H1 (cell line): ENCODE results near the gene PPWD1. TPM values are rescaled to one million over a fixed set of nuclear protein-coding genes. Genes with fewer than 3 reads are reported as not detected.

Experiments
- CTCF ChIA-PET: fragments of 300-600 bp; sonication (Branson Sonifier 250); formaldehyde crosslinking; loops from one replicate; lab custom pipeline; 2021; ENCODE audit not compliant: partially characterized antibody; lab: Charles Lee
- POLR2A ChIA-PET: fragments of 300-600 bp; sonication (Branson Sonifier 250); formaldehyde crosslinking; loops from one replicate; lab custom pipeline; 2021; ENCODE audit warnings: inconsistent platforms; ENCODE audit not compliant: partially characterized antibody; lab: Charles Lee
- DNase-seq, 2 experiments: peaks; one replicate each; pipeline versions ENCODE4 v3.0.0 to v3.0.0-alpha.2; 2010 to 2022; ENCODE audit warnings: low spot score in 2 of 2, low read depth in 1 of 2, mixed read lengths in 1 of 2
- FAIRE-seq: peaks from 2 replicates; lab custom pipeline; 2011; peaks lifted over from hg19 to GRCh38; lab: Jason Lieb, UNC
- H2AFZ ChIP-seq: 2 replicates; pipeline ENCODE4 v1.8.1; 2012; ENCODE audit warnings: low read length, inconsistent platforms
- H2AK5ac ChIP-seq: 2 replicates; pipeline ENCODE4 v1.6.1; 2013; ENCODE audit warnings: low read depth, low read length
- H2BK120ac ChIP-seq: replicated peaks from 2 replicates; pipeline ENCODE3; 2013; ENCODE audit warnings: low read depth, low read length, inconsistent platforms
- H2BK12ac ChIP-seq: 2 replicates; pipeline ENCODE4 v1.6.1; 2013; ENCODE audit warnings: low read depth, low read length
- H2BK15ac ChIP-seq: 2 replicates; pipeline ENCODE4 v1.6.1; 2013; ENCODE audit warnings: low read length
- H2BK20ac ChIP-seq: 2 replicates; pipeline ENCODE4 v1.6.1; 2013; ENCODE audit warnings: low read length
- H2BK5ac ChIP-seq: 2 replicates; pipeline ENCODE4 v1.6.1; 2013; ENCODE audit warnings: low read depth, low read length
- H3K14ac ChIP-seq: 2 replicates; pipeline ENCODE4 v1.6.1; 2013; ENCODE audit warnings: inconsistent platforms; ENCODE audit not compliant: insufficient read length
- H3K18ac ChIP-seq: 2 replicates; pipeline ENCODE4 v1.6.1; 2013; ENCODE audit warnings: low read length; ENCODE audit errors: extremely low read depth
- H3K23ac ChIP-seq: 2 replicates; pipeline ENCODE4 v1.6.1; 2013; ENCODE audit warnings: inconsistent platforms; ENCODE audit not compliant: insufficient read length
- H3K23me2 ChIP-seq: 2 replicates; pipeline ENCODE4 v1.6.1; 2013; ENCODE audit warnings: low read depth, low read length
- H3K27ac ChIP-seq: 2 replicates; pipeline ENCODE4 v1.6.1; 2011; ENCODE audit warnings: low read depth, low read length, inconsistent platforms
- H3K27me3 ChIP-seq, 4 experiments: replicated peaks in 1 of 4; 1 replicate in 1 of 4; 2 replicates in 3 of 4; pipeline versions ENCODE4 v1.6.1 to v1.8.1; 2011 to 2013; ENCODE audit warnings: low read length in 3 of 4, mild to moderate bottlenecking in 3 of 4, inconsistent platforms in 2 of 4, mixed read lengths in 2 of 4, moderate library complexity in 1 of 4; ENCODE audit not compliant: control insufficient read depth in 3 of 4, insufficient read depth in 3 of 4; ENCODE audit errors: extremely low read depth in 1 of 4
- H3K36me3 ChIP-seq, 4 experiments: 2 replicates each; pipeline versions ENCODE4 v1.6.1 to v1.8.1; 2011 to 2013; ENCODE audit warnings: mild to moderate bottlenecking in 4 of 4, low read length in 3 of 4, moderate library complexity in 2 of 4, control low read depth in 1 of 4, inconsistent platforms in 1 of 4; ENCODE audit not compliant: insufficient read depth in 4 of 4, control insufficient read depth in 2 of 4
- H3K4ac ChIP-seq: replicated peaks from 2 replicates; pipeline ENCODE3; 2013; ENCODE audit warnings: low read length, low read depth, mixed read lengths, inconsistent platforms; ENCODE audit not compliant: insufficient read length
- H3K4me1 ChIP-seq, 4 experiments: replicated peaks in 1 of 4; 1 replicate in 1 of 4; 2 replicates in 3 of 4; pipeline versions ENCODE4 v1.6.1 to v1.8.1; 2011 to 2013; ENCODE audit warnings: low read length in 3 of 4, inconsistent platforms in 2 of 4, mixed read lengths in 1 of 4; ENCODE audit not compliant: insufficient read depth in 4 of 4, control insufficient read depth in 3 of 4
- H3K4me2 ChIP-seq, 2 experiments: 2 replicates each; pipeline versions ENCODE4 v1.6.1 to v1.8.1; 2011 to 2013; ENCODE audit warnings: low read depth in 2 of 2, low read length in 2 of 2, control low read depth in 1 of 2, inconsistent platforms in 1 of 2, mild to moderate bottlenecking in 1 of 2; ENCODE audit not compliant: insufficient read depth in 1 of 2
- H3K4me3 ChIP-seq, 4 experiments: fragments of 200-600, 300-600 bp in 1 of 4; sonication (generic), shearing (Covaris generic), sonication (Bioruptor Twin) in 1 of 4; 2 replicates each; pipeline versions ENCODE4 v1.5.1 to v1.8.1; 2011 to 2016; ENCODE audit warnings: low read length in 4 of 4, low read depth in 3 of 4, control low read depth in 2 of 4, inconsistent platforms in 2 of 4, mild to moderate bottlenecking in 2 of 4, mixed read lengths in 1 of 4, moderate library complexity in 1 of 4; ENCODE audit not compliant: insufficient read depth in 2 of 4; ENCODE audit errors: extremely low read depth in 1 of 4
- H3K56ac ChIP-seq: replicated peaks from 2 replicates; pipeline ENCODE3; 2013; ENCODE audit warnings: low read depth, mild to moderate bottlenecking, mixed read lengths, low read length, inconsistent platforms; ENCODE audit not compliant: insufficient read length
- H3K79me1 ChIP-seq: 2 replicates; pipeline ENCODE4 v1.6.1; 2013; ENCODE audit warnings: low read depth, low read length, control low read depth
- H3K79me2 ChIP-seq, 2 experiments: 2 replicates each; pipeline versions ENCODE4 v1.6.1 to v1.8.1; 2012 to 2013; ENCODE audit warnings: low read length in 2 of 2, mild to moderate bottlenecking in 2 of 2, inconsistent platforms in 1 of 2; ENCODE audit not compliant: insufficient read depth in 2 of 2, control insufficient read depth in 1 of 2
- H3K9ac ChIP-seq, 4 experiments: replicated peaks in 1 of 4; 1 replicate in 1 of 4; 2 replicates in 3 of 4; pipeline versions ENCODE4 v1.6.1 to v1.8.1; 2011 to 2013; ENCODE audit warnings: low read depth in 3 of 4, low read length in 3 of 4, control low read depth in 2 of 4, mild to moderate bottlenecking in 2 of 4, moderate library complexity in 2 of 4, inconsistent platforms in 1 of 4; ENCODE audit errors: extremely low read depth in 1 of 4
- H3K9me3 ChIP-seq, 2 experiments: 2 replicates each; pipeline versions ENCODE4 v1.6.1 to v1.8.1; 2012 to 2013; ENCODE audit warnings: mild to moderate bottlenecking in 2 of 2, moderate library complexity in 2 of 2, control low read depth in 1 of 2, inconsistent platforms in 1 of 2, low read depth in 1 of 2, low read length in 1 of 2, mixed read lengths in 1 of 2; ENCODE audit not compliant: insufficient read depth in 2 of 2
- H4K20me1 ChIP-seq, 2 experiments: replicated peaks in 1 of 2; 2 replicates each; pipeline versions ENCODE3 to v1.8.1; 2011 to 2013; ENCODE audit warnings: inconsistent platforms in 2 of 2, low read length in 2 of 2, mild to moderate bottlenecking in 1 of 2; ENCODE audit not compliant: insufficient read depth in 2 of 2, control insufficient read depth in 1 of 2
- H4K5ac ChIP-seq: 2 replicates; pipeline ENCODE4 v1.6.1; 2013; ENCODE audit warnings: low read length, low read depth, mixed read lengths, inconsistent platforms; ENCODE audit not compliant: insufficient read length
- H4K8ac ChIP-seq: 2 replicates; pipeline ENCODE4 v1.8.0; 2013; ENCODE audit warnings: mild to moderate bottlenecking, moderate library complexity, low read length, inconsistent platforms; ENCODE audit not compliant: insufficient read depth; ENCODE audit errors: extremely low read depth
- H4K91ac ChIP-seq: replicated peaks from 2 replicates; pipeline ENCODE3; 2013; ENCODE audit warnings: low read length, mixed read lengths, inconsistent platforms; ENCODE audit not compliant: insufficient read length
- BCL11A ChIP-seq, 2 experiments: IDR thresholded peaks; one replicate each; pipeline ENCODE4 v1.6.1; 2011; ENCODE audit warnings: low read depth in 2 of 2, low read length in 2 of 2, mild to moderate bottlenecking in 2 of 2
- CHD1 ChIP-seq: IDR thresholded peaks from 2 replicates; pipeline ENCODE4 v1.6.1; 2012; ENCODE audit warnings: low read depth, low read length, improper control_type of control experiment
- EGR1 ChIP-seq: IDR thresholded peaks from 2 replicates; pipeline ENCODE4 v1.6.1; 2011; ENCODE audit warnings: low read depth, low read length, borderline replicate concordance
- EP300 ChIP-seq, 2 experiments: IDR thresholded peaks; 1 replicate in 1 of 2; 2 replicates in 1 of 2; pipeline ENCODE4 v1.6.1; 2011 to 2012; ENCODE audit warnings: low read depth in 2 of 2, low read length in 2 of 2, mild to moderate bottlenecking in 2 of 2, borderline replicate concordance in 1 of 2, inconsistent platforms in 1 of 2, moderate library complexity in 1 of 2
- HDAC6 ChIP-seq: IDR thresholded peaks from one replicate; pipeline ENCODE4 v1.7.1; 2012; ENCODE audit warnings: low read depth, mild to moderate bottlenecking, inconsistent platforms, low read length, moderate library complexity
- JUN ChIP-seq: IDR thresholded peaks from 2 replicates; pipeline ENCODE4 v1.6.1; 2011; ENCODE audit warnings: low read depth, mild to moderate bottlenecking, improper control_type of control experiment, low read length
- PHF8 ChIP-seq: fragments of 200-600 bp; sonication (generic); conservative IDR thresholded peaks from 2 replicates; pipeline ENCODE4 v1.7.1; 2012; ENCODE audit warnings: low read depth, mild to moderate bottlenecking, inconsistent platforms, low read length, moderate library complexity
- RNF2 ChIP-seq: fragments of 200-900, 300-1000 bp; sonication (generic); IDR thresholded peaks from 2 replicates; pipeline ENCODE4 v1.7.1; 2016; ENCODE audit warnings: borderline replicate concordance, low read depth, mild to moderate bottlenecking, antibody characterized with exemption, low read length; ENCODE audit not compliant: poor library complexity, severe bottlenecking; ENCODE audit errors: missing control alignments
- SIX5 ChIP-seq: IDR thresholded peaks from 2 replicates; pipeline ENCODE4 v1.6.1; 2011; ENCODE audit warnings: mild to moderate bottlenecking, low read depth, low read length
- SP1 ChIP-seq: IDR thresholded peaks from 2 replicates; pipeline ENCODE4 v1.6.1; 2011; ENCODE audit warnings: low read depth, low read length
- TCF12 ChIP-seq: IDR thresholded peaks from 2 replicates; pipeline ENCODE4 v1.6.1; 2011; ENCODE audit warnings: low read depth, mild to moderate bottlenecking, low read length
- TEAD4 ChIP-seq: IDR thresholded peaks from 2 replicates; pipeline ENCODE4 v1.6.1; 2012; ENCODE audit warnings: low read depth, low read length, inconsistent platforms, mixed read lengths
- WGBS, 2 experiments: shearing (Covaris generic) in 1 of 2; methylation state at CpG; one replicate each; pipeline versions ENCODE4 v1.1.6 to v1.1.7; 2013 to 2015; ENCODE audit warnings: low lambda C conversion rate in 2 of 2, mixed read lengths in 2 of 2, inconsistent platforms in 1 of 2, low coverage in 1 of 2, missing lambda C conversion rate in 1 of 2; ENCODE audit not compliant: insufficient replicate concordance in 2 of 2, insufficient coverage in 1 of 2, insufficient read length in 1 of 2; ENCODE audit errors: extremely low coverage in 1 of 2, missing lambda C conversion rate in 1 of 2; 5-methylcytosine and 5-hydroxymethylcytosine counted together
- polyA plus RNA-seq, 7 experiments: library from polyadenylated mRNA; depleted of rRNA in 3 of 7; stranded (reverse) in 5 of 7; unstranded in 2 of 7; fragments of >200 nt in 5 of 7; fragments of 200-250 nt in 2 of 7; gene quantifications; 1 replicate in 5 of 7; 2 replicates in 1 of 7; 4 replicates in 1 of 7; pipeline versions ENCODE4 v1.2.1 to v1.2.3, GENCODE V29; 2011 to 2013; ENCODE audit warnings: missing spikeins in 2 of 7, mixed read lengths in 2 of 7
- total RNA-seq: library from RNA; stranded (reverse); fragmentation: NEBNext Ultra II Directional; extraction: Animal tissue kit (Norgen Biotek cat#: 25700); gene quantifications from 2 replicates; pipeline ENCODE4 v1.2.1, GENCODE V29; 2021
- TF ChIP-seq, protein P1 (sequence below): IDR thresholded peaks from 2 replicates; pipeline ENCODE4 v1.6.1; 2011; ENCODE audit warnings: low read depth, mild to moderate bottlenecking, low read length; ENCODE audit not compliant: insufficient read depth

Gene PPWD1
- total and polyA plus RNA-seq, 2 of the 8 experiments (the other 6 are each of a cell fraction or from before 2014, with no cell fraction given), result 5.0 to 35.7 TPM

DNA sequence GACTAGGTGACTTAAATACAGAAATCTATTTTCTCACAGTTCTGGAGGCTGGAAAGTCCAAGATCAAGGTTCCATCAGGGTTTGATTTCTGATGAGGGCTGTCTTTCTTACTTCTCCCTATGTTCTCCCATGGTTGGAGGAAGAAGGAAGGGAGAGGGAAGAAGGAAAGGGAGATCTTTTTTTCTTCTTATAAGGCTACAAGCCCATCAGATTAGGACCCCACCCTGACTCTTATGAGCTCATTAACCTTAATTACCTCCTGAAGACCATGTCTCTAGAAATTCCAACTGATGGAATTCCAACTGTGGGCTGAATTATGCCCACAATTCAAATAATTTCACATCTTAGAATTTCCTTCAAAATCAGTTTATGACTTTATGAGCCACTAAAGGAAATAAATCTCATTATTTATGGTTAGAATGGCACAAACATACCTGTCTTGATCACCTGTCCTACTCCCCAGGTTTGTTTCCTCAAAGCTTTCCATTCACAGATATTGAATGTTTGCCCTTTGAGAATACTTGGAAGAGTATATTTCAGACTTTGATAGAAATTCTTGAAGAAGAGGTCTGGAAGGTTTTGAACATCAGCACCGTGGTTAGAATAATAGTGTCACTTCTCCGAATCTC is 7.6 kb downstream of the PPWD1 start:
- H2BK20ac ChIP-seq, result no peak overlapping the region
- no peaks in the 10 kb centered on the region for H3K9me3 ChIP-seq
- no peak overlapping the region for H3K4ac ChIP-seq
- H3K79me1 ChIP-seq, result no peaks in the 10 kb centered on the region
- ChIA-PET POLR2A (interaction anchor here (1.8 kb wide), 1 partner anchor 12 kb away, joined by 4 read pairs; no protein-coding TSS in a partner anchor), CTCF (no interaction called here)
- H3K9ac ChIP-seq, result no peak overlapping the region
- H3K56ac ChIP-seq, result no peak overlapping the region
- 94% methylated on average over 2 of the region's 2 CpGs; no CpG with 5 or more reads in 1 of the 2 experiments for WGBS, 2 experiments
- no peak overlapping the region for H3K14ac ChIP-seq
- H2BK120ac ChIP-seq, result no peak overlapping the region
- H2BK5ac ChIP-seq, result no peak overlapping the region
- TF ChIP-seq HDAC6 (no peak), RNF2 (no peak), SIX5 (no peak), BCL11A (IDR thresholded peaks at IDR 0.05; ENCODE audit: low read depth in 2 of 2, low read length in 2 of 2) (no peak), PHF8 (no peak), TCF12 (no peak), SP1 (no peak), TEAD4 (no peak), JUN (no peak), EP300 (IDR thresholded peaks at IDR 0.05; ENCODE audit: borderline replicate concordance in 1 of 2, low read depth in 2 of 2, low read length in 2 of 2) (no peak), CHD1 (no peak), EGR1 (no peak)
- TF ChIP-seq, protein P1, sequence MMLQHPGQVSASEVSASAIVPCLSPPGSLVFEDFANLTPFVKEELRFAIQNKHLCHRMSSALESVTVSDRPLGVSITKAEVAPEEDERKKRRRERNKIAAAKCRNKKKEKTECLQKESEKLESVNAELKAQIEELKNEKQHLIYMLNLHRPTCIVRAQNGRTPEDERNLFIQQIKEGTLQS, result no peak
- H2BK12ac ChIP-seq, result no peak overlapping the region
- H4K91ac ChIP-seq, result no peak overlapping the region
- H3K27me3 ChIP-seq, result no peaks in the 10 kb centered on the region
- peaks cover 0 to 34% (median 5%) of the 10 kb centered on the region in 4 experiments; a peak in 4 of 8 replicates for H3K36me3 ChIP-seq
- peaks cover 0 to 11% of the 10 kb centered on the region in 2 experiments; a peak in 2 of 4 replicates for H3K79me2 ChIP-seq
- DNase-seq (no peak), FAIRE-seq (no peak)
- peaks cover 0 to 4% of the 10 kb centered on the region in 2 experiments for H4K20me1 ChIP-seq
- no peak overlapping the region for H2BK15ac ChIP-seq
- no peak overlapping the region for H2AK5ac ChIP-seq
- no peak overlapping the region for H2AFZ ChIP-seq
- no peak overlapping the region for H3K4me2 ChIP-seq
- no peak overlapping the region for H4K5ac ChIP-seq
- no peaks in the 10 kb centered on the region for H3K4me1 ChIP-seq
- H3K4me3 ChIP-seq, result no peak overlapping the region
- no peak overlapping the region for H3K23ac ChIP-seq
- H3K27ac ChIP-seq, result no peak overlapping the region
- no peaks in the 10 kb centered on the region for H3K23me2 ChIP-seq
- H4K8ac ChIP-seq, result no peak overlapping the region
- no peak overlapping the region for H3K18ac ChIP-seq
